GM12801 (cell line): ENCODE measurements around the gene XRCC3.

Experiments
- CTCF ChIP-seq: IDR thresholded peaks from one replicate; pipeline ENCODE4 v1.5.1; 2011; ENCODE audit warnings: control low read depth; ENCODE audit not compliant: insufficient read length; ENCODE audit errors: extremely low read depth

The XRCC3 gene

DNA sequence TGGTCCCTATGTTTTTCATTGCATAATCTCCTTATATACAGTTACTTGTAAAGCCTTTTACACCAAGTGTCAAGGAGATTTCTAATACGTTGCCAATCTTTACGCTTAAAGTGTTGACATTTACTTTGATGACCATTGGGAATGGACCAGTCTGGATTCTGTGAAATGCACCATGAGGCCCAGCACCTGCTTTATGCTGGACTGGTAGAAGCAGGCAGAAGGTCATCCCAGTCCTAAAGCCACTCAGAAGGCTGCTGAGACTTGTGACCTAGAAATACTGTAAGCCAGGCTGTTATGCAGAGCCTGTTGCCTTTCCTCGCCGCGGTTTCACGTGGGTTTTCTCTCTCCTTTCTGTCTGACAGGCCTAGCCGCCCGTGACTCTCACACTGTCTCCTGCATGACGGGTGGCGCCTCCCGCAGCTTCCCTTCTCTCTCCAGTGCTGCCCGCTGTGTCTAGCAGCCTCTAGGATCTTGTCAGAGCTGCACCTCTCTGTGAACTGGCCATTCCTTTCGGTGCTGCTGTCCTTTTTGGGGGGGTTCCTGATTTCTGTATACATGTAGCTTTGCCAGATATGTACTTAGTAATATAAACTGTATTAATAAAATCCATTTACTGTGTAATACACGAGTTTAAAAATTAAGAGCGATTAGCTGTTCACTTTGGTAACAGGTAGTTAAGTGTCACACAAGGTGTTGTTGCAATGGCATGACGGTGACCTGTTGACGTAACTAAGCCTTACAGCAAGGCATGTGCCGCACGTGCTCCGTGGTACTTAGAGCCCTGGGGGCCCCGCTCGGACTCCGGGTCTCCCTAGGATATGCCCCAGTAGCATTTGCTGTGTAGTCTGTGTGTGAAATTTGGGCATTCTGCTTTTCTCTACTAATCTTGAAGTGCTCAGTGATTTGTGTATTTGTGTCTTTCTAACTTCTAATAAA lies 29.7 kb downstream of the XRCC3 start:
- TF ChIP-seq CTCF: no peak

DNA sequence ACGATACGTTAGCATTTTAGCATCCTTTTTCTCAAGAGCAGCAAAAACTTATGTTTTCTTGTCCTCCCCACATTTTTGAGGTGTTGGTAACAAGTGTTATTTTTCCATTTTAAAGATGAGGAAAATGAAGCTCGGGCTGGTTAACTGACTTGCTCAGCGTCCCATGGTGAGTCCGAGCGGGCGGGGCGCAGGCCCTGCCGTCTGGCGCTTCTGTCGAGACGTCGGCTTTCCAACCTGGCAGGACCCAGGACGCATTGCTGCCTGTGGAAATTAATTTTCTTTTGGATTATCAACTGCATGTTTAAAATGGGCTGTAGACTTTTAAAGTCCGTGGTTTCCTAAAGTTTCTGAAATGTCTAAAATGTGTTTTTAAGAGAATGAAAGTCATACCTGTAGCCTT lies 30.4 kb downstream of the XRCC3 start:
- no peak for TF ChIP-seq CTCF

GRCh38 chr14:103684471-103684870 lies 30.8 kb downstream of the XRCC3 start:
- TF ChIP-seq CTCF: no peak

- no peak for TF ChIP-seq CTCF
Measured at GRCh38 chr14:103683139-103683538, 32.1 kb downstream of the XRCC3 start.

GRCh38 chr14:103680491-103681231 lies 34.6 kb downstream of the XRCC3 start:
- no peak for TF ChIP-seq CTCF

- no peak for TF ChIP-seq CTCF
Measured at GRCh38 chr14:103679351-103679750, 35.9 kb downstream of the XRCC3 start.

DNA sequence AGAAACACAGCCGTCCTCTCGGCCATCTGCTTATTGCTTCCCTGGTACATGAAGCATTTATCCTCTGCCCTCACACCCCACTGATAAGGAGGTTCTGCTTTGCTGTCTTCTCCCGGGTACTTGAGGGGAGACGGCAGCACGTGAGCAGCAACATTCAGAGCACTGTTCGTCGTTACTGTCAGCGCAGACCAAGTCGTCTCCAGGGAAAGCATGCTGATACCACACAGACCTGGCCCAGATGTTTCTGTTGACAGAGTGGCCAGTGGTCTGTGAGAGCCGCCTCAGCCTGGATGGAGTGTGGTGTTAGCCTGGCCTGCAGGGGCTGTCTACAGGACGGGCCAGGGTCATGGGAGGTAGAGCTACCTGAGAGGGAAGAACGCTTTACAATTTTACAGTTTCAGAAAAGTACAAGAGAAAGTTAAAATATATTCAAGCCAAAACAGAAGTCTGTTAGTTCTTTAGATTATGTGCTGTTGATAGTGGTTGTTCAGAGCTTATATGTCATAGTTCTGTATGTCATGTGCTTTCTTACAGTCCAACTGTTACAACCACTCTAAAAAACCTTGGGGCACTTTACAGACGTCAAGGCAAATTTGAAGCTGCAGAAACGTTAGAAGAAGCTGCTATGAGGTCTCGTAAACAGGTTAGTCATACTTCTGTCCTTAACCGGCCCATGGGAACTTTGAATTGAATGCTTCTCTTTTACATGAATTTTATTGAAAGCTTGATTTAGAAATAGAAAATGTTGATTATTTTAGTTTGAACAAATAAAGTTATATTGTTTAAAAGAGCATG lies 38.2 kb downstream of the XRCC3 start:
- TF ChIP-seq CTCF: no peak
